GM12872 (cell line): Measurements from ENCODE around the gene BABAM2.

ENCODE experiments used
- TF ChIP-seq, protein P1 (sequence below): IDR thresholded peaks from 3 replicates; pipeline ENCODE4 v1.5.1; 2011; ENCODE audit warnings: low read depth, mild to moderate bottlenecking, low read length, moderate library complexity; ENCODE audit not compliant: insufficient read depth

The BABAM2 gene

DNA sequence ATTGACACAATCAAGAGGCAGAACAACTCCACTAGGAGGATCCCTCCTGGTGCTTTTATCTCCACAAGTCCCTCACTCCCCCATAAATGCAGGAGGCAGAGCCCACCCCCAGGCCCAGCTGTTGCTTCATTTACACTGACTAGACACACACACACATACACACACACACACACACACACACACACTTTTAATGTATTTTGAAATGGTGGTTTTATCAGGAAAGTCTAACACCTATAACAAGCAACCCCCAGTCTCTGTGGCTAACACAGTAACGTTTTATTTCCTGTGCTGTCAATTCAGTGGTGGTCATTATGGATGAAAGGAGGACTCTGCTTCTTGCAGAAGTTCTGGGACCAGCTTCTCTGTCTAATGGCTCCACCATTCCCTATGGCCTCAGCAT lies 376.8 kb downstream of the BABAM2 start:
- TF ChIP-seq, protein P1, sequence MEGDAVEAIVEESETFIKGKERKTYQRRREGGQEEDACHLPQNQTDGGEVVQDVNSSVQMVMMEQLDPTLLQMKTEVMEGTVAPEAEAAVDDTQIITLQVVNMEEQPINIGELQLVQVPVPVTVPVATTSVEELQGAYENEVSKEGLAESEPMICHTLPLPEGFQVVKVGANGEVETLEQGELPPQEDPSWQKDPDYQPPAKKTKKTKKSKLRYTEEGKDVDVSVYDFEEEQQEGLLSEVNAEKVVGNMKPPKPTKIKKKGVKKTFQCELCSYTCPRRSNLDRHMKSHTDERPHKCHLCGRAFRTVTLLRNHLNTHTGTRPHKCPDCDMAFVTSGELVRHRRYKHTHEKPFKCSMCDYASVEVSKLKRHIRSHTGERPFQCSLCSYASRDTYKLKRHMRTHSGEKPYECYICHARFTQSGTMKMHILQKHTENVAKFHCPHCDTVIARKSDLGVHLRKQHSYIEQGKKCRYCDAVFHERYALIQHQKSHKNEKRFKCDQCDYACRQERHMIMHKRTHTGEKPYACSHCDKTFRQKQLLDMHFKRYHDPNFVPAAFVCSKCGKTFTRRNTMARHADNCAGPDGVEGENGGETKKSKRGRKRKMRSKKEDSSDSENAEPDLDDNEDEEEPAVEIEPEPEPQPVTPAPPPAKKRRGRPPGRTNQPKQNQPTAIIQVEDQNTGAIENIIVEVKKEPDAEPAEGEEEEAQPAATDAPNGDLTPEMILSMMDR: no peak

DNA sequence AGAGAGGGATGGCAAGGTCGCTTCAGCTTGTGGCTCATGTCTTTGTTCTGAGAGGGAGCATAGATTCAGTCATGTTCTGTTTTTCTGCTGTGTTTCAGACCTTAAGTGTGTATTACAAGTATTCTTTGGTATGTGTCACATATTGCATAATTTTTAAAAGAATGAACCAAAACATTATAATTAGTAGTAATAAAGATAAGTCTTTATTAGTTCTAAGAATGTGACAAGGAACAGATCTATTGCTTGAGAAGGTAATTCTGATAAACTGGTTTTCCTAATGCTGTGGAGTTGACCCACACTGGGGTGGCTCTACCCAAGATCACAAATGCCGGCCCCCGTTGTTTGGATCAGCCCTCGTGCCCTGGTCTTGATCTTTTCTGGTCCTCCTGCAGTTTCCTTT lies 377.9 kb downstream of the BABAM2 start:
- TF ChIP-seq, protein P1: no peak

DNA sequence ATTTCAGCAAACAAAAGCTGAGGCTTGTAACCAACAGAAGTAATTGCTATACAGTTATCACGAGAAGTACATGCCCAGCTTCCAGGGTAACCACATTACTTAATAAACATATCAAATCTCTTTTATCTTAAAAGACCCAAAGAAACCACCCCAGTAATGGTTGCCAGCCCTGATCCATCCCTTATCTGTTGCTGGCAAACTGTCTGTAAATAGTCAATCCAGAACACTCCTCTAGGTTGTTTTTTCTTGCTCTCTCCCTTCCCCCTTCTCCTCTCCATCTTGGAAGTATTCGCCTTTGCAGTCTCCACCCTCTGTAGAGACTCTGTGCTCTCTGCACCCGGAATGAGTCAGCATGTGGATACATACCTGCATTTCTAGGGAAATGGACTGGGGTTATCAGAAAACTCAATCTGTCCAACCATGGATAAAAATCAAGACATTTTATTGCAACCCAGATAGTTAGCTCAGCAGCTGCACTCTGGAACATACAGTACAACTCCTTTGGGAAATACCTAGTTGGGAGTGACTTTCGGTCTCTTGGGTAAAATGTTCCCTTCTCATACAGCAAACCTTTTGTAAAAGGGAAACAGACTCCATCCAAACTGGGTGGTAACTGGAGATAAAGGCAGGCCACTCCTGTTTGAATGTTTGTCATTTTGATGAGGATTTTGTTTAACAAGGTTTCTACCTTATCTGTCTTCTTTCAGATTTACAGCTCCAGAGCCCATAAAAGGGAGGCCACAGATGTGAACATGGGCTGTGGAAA lies 378.7 kb downstream of the BABAM2 start:
- TF ChIP-seq, protein P1: no peak

DNA sequence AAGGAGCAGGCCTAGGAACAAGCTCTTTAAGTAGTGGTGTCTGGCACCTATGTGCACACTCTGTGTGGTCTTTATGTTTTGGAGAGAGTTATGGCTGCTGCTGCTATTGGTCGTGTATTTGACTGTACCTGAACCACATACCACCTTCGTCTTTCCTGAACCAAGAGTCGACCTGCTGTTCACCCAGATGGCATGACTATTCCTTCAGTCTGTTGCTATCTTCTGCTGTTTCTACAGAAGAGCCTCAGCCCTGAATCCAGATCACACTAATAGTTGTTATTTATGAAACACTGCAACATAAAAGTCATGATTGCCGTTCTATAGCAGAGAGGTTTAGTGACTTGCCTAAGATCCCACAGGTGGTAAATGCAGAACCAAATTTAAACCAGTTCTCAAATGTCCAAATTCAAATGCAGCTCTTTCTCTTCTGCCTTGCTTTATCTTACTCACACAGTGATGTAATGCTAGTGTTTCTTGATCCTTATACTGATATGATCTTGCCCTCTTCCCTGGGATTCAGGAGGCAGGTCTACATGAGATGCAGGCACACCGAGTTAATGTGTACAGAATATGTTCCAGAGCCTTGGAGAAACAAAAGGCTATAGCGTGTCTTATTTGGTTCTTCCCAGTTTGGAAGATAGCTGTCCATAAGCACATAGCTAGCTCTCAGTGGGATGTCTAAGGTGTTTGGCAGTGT lies 380.1 kb downstream of the BABAM2 start:
- TF ChIP-seq, protein P1: no peak

DNA sequence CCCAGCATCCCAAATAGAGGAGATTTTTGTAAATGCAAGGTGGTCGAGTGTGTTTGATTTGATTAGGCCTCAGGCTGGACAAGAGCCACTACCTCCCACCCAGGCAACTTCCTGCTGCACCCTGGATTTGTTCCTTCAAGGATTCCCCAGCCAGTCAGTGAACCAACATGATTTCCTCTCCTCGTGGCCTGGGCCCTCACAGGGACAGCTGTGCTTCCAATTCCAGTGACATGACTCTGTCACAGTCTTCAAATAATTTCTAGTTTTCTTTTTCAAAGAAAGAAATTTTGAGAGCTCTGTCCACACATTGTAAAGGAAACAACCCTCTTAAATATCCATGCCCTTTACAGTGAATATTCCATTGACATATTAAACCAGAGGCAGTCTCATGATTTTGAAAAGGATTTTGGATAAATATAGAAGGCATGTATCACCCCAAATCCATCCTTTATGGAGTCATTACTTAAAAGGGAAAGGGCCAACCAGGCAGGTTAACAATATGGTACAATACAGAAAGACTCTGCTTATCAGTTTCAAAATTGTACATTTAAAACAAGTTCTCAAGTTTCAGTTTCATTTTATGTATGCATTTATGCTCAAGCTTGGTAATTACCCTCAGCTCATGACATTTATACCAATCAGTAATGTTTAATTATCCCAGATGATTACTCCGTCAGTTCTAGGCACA lies 380.8 kb downstream of the BABAM2 start:
- TF ChIP-seq, protein P1: no peak

DNA sequence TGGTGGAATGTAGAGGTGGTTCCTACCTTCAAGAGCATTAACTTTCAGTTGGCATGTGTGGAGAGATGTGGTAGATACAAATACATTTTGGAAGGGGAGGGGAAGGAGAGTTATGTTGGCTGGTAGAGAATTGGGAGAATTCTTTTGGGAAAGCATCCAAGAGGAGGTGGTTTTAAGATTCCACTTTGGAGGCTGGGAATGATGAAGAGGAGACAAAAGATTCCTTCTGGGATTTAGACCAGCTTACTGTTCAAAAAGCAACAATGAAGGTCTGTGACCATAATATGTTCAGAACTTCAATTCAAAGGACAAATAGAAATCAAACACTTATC lies 381.4 kb downstream of the BABAM2 start:
- TF ChIP-seq, protein P1: no peak

DNA sequence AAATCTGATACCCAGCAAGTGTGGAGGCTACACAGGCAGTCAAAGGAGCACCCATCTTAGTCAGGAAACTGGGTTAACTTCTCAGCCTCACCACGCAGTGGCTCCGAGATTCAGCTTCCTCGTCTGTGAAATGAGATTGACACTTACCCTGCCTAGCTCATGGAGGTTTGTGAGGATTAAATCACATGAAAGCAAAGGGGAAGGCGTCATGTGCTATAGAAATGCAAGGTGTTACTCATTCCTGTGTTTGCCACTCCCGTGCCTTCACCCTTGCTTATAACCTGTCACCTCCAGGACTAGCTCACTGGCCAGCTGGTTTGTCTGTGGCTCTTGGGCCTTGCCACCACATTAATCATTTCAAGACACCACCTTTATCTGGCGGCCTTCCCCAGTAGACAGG lies 383.2 kb downstream of the BABAM2 start:
- TF ChIP-seq, protein P1: no peak
